SK-N-SH treated with all-trans-retinoic acid at 6 μM for 48 hours (cell line): ENCODE data around the gene PPP1R1A.

Experiments
- BACH2 ChIP-seq: fragments of 250-450 bp; sonication (Bioruptor Pico); IDR thresholded peaks from 2 replicates; pipeline ENCODE4 v1.9.0; 2021; ENCODE audit warnings: mild to moderate bottlenecking, borderline replicate concordance
- CREB5 ChIP-seq: fragments of 250-450 bp; sonication (Bioruptor Pico); IDR thresholded peaks from 2 replicates; pipeline ENCODE4 v1.5.1; 2020; ENCODE audit warnings: low read depth, mild to moderate bottlenecking, moderate library complexity
- CSRNP3 ChIP-seq: fragments of 250-450 bp; sonication (Bioruptor Pico); IDR thresholded peaks from 2 replicates; pipeline ENCODE4 v1.5.1; 2021; ENCODE audit warnings: mild to moderate bottlenecking, moderate library complexity
- GLIS3 ChIP-seq: fragments of 250-450 bp; sonication (Bioruptor Pico); IDR thresholded peaks from 2 replicates; pipeline ENCODE4 v1.5.0; 2020; ENCODE audit warnings: mild to moderate bottlenecking, moderate library complexity
- POU6F1 ChIP-seq: fragments of 250-450 bp; sonication (Bioruptor Pico); IDR thresholded peaks from 2 replicates; pipeline ENCODE4 v1.8.0; 2021; ENCODE audit warnings: low read depth, mild to moderate bottlenecking, moderate library complexity, borderline replicate concordance
- PPARA ChIP-seq: fragments of 250-450 bp; sonication (Bioruptor Pico); IDR thresholded peaks from 2 replicates; pipeline ENCODE4 v1.5.0; 2020; ENCODE audit warnings: mild to moderate bottlenecking, borderline replicate concordance
- RARB ChIP-seq: fragments of 250-450 bp; sonication (Bioruptor Pico); IDR thresholded peaks from 2 replicates; pipeline ENCODE4 v1.8.0; 2021; ENCODE audit warnings: mild to moderate bottlenecking, moderate library complexity
- SNAI2 ChIP-seq: fragments of 250-450 bp; sonication (Bioruptor Pico); IDR thresholded peaks from 2 replicates; pipeline ENCODE4 v1.5.0; 2020; ENCODE audit warnings: mild to moderate bottlenecking, moderate library complexity
- TCF4 ChIP-seq: fragments of 250-450 bp; sonication (Bioruptor Pico); IDR thresholded peaks from 2 replicates; pipeline ENCODE4 v1.8.0; 2021; ENCODE audit warnings: mild to moderate bottlenecking, moderate library complexity, borderline replicate concordance
- ZFP3 ChIP-seq: fragments of 250-450 bp; sonication (Bioruptor Pico); IDR thresholded peaks from 2 replicates; pipeline ENCODE4 v1.5.0; 2020; ENCODE audit warnings: mild to moderate bottlenecking, moderate library complexity
- ZFP30 ChIP-seq: fragments of 450-650 bp; formaldehyde crosslinking; IDR thresholded peaks from 2 replicates; pipeline ENCODE4 v1.5.0; 2022; ENCODE audit warnings: mild to moderate bottlenecking, moderate library complexity
- ZNF565 ChIP-seq: fragments of 450-650 bp; formaldehyde crosslinking; conservative IDR thresholded peaks from 2 replicates; pipeline ENCODE4 v1.5.0; 2020; ENCODE audit warnings: low read depth, mild to moderate bottlenecking, moderate library complexity
- ZNF8 ChIP-seq: fragments of 450-650 bp; formaldehyde crosslinking; IDR thresholded peaks from 2 replicates; pipeline ENCODE4 v1.5.0; 2020; ENCODE audit warnings: mild to moderate bottlenecking, moderate library complexity

- TF ChIP-seq ZNF565 (no peak), BACH2 (no peak), SNAI2 (CRISPR knock-in tag) (no peak), RARB (CRISPR knock-in tag) (no peak), PPARA (no peak), ZNF8 (no peak), CSRNP3 (no peak), ZFP3 (CRISPR knock-in tag) (no peak), GLIS3 (CRISPR knock-in tag) (no peak), TCF4 (CRISPR knock-in tag) (no peak), CREB5 (CRISPR knock-in tag) (no peak), ZFP30 (CRISPR knock-in tag) (no peak), POU6F1 (CRISPR knock-in tag) (no peak)
These were observed 27.3 kb downstream of the PPP1R1A start for GRCh38 chr12:54561164-54561563.
